Measurements from ENCODE around the gene FNBP1L.
A peak's percentile ranks its signal among the peaks of the same experiment; 100 is the strongest.

DNA sequence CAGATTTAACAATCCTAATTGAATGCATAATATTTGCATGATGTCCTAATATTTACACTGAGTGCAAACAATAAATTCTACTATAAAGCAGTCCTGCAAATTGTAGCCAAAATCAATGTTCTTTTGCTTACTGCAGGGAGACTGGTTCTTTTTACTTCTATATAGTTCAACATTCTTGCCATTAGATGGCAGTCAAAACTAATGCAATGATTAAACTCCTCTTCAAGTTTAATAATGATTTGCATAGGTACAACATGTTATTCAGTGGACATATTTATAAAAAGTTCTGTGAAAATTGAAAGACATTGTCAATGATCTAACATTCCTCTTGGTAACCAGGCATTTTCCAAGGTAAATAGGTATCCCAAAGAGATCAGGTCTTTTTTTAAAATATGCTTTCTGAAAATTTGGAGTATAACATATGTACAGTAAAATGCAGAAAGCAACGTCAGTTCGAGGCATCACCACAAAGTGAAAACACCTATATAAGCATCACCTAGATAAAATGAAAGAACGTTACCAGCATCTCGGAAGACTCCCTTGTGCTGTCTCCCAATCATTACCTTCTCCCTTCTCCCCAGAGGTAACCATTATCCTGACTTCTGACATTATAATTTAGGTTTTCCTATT lies 9.8 kb upstream of the FNBP1L start:
- TF ChIP-seq, protein P1, sequence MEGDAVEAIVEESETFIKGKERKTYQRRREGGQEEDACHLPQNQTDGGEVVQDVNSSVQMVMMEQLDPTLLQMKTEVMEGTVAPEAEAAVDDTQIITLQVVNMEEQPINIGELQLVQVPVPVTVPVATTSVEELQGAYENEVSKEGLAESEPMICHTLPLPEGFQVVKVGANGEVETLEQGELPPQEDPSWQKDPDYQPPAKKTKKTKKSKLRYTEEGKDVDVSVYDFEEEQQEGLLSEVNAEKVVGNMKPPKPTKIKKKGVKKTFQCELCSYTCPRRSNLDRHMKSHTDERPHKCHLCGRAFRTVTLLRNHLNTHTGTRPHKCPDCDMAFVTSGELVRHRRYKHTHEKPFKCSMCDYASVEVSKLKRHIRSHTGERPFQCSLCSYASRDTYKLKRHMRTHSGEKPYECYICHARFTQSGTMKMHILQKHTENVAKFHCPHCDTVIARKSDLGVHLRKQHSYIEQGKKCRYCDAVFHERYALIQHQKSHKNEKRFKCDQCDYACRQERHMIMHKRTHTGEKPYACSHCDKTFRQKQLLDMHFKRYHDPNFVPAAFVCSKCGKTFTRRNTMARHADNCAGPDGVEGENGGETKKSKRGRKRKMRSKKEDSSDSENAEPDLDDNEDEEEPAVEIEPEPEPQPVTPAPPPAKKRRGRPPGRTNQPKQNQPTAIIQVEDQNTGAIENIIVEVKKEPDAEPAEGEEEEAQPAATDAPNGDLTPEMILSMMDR (IDR thresholded peaks at IDR 0.05; ENCODE audit: low read length): peak; percentile 63; the same call in 1 of the 2 replicates
- TF ChIP-seq EZH2 (IDR thresholded peaks at IDR 0.05; ENCODE audit: borderline replicate concordance, low read length): no peak
